Upper lobe of left lung (tissue), 6 donors: ENCODE results near the gene CDKAL1. TPM values are rescaled to one million over a fixed set of nuclear protein-coding genes. Genes with fewer than 3 reads are reported as not detected.
"Not testable (repeated sequence)": the region's sequence is repeated elsewhere in the genome, so short reads cannot be mapped to it uniquely, and the experiment has no call there.

Source experiments
- ATAC-seq, 2 donors: fragments of 200-7000 bp; cut with Tn5 transposase; one replicate each; pipeline ENCODE4 v1.9.1; 2022; ENCODE audit warnings: mild to moderate bottlenecking in 2 of 2, moderate library complexity in 2 of 2; ENCODE audit not compliant: low FRiP score in 2 of 2
- DNase-seq, 2 donors: peaks; one replicate each; pipeline ENCODE4 v3.0.0-alpha.2; 2019 to 2020
- H3K27ac ChIP-seq, 4 donors: fragments of 200-600 bp; sonication (generic); one replicate each; pipeline ENCODE4 v1.5.1; 2016 to 2019
- H3K27me3 ChIP-seq, 4 donors: fragments of 200-600 bp; sonication (generic); one replicate each; pipeline ENCODE4 v1.5.1; 2017 to 2019
- H3K36me3 ChIP-seq, 4 donors: fragments of 200-600 bp; sonication (generic); one replicate each; pipeline ENCODE4 v1.5.1; 2016 to 2019
- H3K4me1 ChIP-seq, 4 donors: fragments of 200-600 bp; sonication (generic); one replicate each; pipeline ENCODE4 v1.5.1; 2018 to 2019
- H3K4me3 ChIP-seq, 4 donors: fragments of 200-600 bp; sonication (generic); one replicate each; pipeline ENCODE4 v1.5.1; 2017 to 2019; ENCODE audit warnings: mild to moderate bottlenecking in 2 of 4, moderate library complexity in 1 of 4
- H3K9me3 ChIP-seq, 4 donors: fragments of 200-600 bp; sonication (generic); one replicate each; pipeline ENCODE4 v1.5.1; 2018 to 2019
- EP300 ChIP-seq, 4 donors: sonication (generic); formaldehyde crosslinking; IDR thresholded peaks; one replicate each; pipeline ENCODE4 v1.5.1; 2017; ENCODE audit warnings: antibody characterized with exemption in 4 of 4, control low read depth in 2 of 4
- POLR2A ChIP-seq, 4 donors: fragments of 450-650 bp; IDR thresholded peaks; one replicate each; pipeline ENCODE4 v1.5.1; 2016 to 2017; ENCODE audit warnings: antibody characterized with exemption in 4 of 4, mild to moderate bottlenecking in 2 of 4
- POLR2AphosphoS5 ChIP-seq, 2 donors: sonication (generic); formaldehyde crosslinking; IDR thresholded peaks; one replicate each; pipeline ENCODE4 v1.5.1; 2017; ENCODE audit warnings: antibody characterized with exemption in 2 of 2
- WGBS, 2 donors: methylation state at CpG; one replicate each; pipeline ENCODE4 v1.1.5; 2017 to 2018; 5-methylcytosine and 5-hydroxymethylcytosine counted together
- total RNA-seq, 6 donors: library from RNA; depleted of rRNA in 4 of 6; stranded (reverse); fragments of >200 nt in 4 of 6; gene quantifications; one replicate each; pipeline versions ENCODE4 v1.1.0 to v1.2.1, GENCODE V29; 2016 to 2021
- TF ChIP-seq, protein P1 (sequence below), 6 experiments: fragments of 450-650 bp in 4 of 6; fragments of 200-600 bp in 2 of 6; sonication (generic) in 2 of 6; IDR thresholded peaks; one replicate each; pipeline ENCODE4 v1.5.1; 2016 to 2019; ENCODE audit warnings: antibody characterized with exemption in 6 of 6
- donor health status: DM: no; HTN: no; CAD: no; lungs with moderate emphysema.
- donor health status: DM: no; HTN: yes; CAD: no; lungs with severe emphysema.

Gene CDKAL1
- total RNA-seq, 6 donors from 2014 or later = 9.4 to 22.6 (median 13.8) TPM

DNA sequence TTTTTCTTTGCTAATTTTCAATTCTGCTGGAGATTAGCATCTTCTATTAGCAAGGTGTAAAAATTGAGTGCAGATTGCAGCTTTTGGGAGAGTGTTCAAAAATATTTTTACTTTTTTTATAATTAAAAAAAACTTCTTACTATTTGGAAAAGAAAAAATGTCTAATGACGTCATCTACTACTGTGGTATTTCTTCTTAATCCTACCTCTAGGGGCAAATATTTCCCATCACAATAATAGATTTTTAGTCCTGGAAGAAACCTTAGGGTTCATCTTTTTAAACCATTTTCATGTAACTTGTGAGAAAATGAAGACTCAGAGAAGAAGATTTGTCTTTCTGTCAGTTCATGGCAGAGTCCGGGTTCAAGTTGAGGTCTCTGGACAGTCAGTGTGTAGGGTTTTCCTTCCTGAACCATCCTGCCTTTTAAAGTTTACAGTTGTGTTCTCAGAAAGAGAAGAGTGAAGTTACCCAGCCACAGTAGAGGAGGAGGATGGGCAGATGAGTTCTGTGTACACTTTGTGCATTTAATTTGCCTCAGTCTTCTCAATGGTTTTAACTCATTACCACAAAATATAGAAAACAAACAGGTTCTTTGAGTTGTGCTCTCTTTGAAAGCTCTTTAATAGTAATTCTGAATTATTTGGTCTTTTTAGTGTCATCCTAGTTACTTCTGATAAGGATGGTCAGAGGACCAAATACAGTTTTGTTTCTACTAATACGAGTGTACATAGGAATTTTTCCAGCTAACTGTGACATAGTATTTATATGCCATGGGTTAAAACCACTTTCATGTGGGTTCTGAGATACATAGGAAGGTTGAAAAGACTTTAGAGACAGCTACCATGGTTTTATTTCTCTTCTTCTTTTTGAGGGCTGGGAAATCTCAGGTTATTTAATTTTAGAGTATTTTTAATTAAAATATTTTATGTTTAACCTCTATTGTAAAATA lies 184.7 kb downstream of the CDKAL1 start:
- TF ChIP-seq, protein P1, sequence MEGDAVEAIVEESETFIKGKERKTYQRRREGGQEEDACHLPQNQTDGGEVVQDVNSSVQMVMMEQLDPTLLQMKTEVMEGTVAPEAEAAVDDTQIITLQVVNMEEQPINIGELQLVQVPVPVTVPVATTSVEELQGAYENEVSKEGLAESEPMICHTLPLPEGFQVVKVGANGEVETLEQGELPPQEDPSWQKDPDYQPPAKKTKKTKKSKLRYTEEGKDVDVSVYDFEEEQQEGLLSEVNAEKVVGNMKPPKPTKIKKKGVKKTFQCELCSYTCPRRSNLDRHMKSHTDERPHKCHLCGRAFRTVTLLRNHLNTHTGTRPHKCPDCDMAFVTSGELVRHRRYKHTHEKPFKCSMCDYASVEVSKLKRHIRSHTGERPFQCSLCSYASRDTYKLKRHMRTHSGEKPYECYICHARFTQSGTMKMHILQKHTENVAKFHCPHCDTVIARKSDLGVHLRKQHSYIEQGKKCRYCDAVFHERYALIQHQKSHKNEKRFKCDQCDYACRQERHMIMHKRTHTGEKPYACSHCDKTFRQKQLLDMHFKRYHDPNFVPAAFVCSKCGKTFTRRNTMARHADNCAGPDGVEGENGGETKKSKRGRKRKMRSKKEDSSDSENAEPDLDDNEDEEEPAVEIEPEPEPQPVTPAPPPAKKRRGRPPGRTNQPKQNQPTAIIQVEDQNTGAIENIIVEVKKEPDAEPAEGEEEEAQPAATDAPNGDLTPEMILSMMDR (IDR thresholded peaks at IDR 0.05) = no peak
- no peak for TF ChIP-seq POLR2A (IDR thresholded peaks at IDR 0.05)
- TF ChIP-seq EP300 (IDR thresholded peaks at IDR 0.05) = no peak
- no peak for TF ChIP-seq POLR2AphosphoS5 (IDR thresholded peaks at IDR 0.05)
- DNase-seq = no peak
- no peak overlapping the region for H3K4me3 ChIP-seq
- WGBS, 2 donors = 78 to 86% methylated on average over 3 of the region's 3 CpGs
- no peaks in the 10 kb centered on the region for H3K36me3 ChIP-seq
- H3K9me3 ChIP-seq = no peaks in the 10 kb centered on the region
- no peak overlapping the region for H3K27ac ChIP-seq
- H3K27me3 ChIP-seq = no peaks in the 10 kb centered on the region
- no peak for ATAC-seq
- no peaks in the 10 kb centered on the region for H3K4me1 ChIP-seq

DNA sequence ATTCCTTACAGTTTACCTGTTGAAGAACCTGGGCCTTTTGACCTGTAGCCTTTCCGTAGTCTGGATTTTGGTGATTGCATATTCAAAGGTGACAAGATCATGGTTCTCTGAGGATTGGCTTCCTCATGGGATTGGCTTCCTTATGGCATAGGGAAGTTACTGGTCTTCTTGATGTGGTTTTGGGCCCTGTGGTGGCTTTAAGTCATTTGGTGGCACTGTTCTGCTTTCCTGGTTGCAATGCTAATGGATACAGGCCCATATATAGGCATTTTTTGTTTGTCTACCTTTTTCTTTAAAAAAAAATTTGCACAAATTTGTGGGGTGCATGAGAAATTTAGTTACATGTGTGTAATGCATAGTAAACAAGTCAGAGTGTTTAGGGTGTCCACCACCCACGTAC lies 185.7 kb downstream of the CDKAL1 start:
- H3K4me1 ChIP-seq = no peaks in the 10 kb centered on the region
- H3K27ac ChIP-seq = no peak overlapping the region
- H3K36me3 ChIP-seq = no peaks in the 10 kb centered on the region
- DNase-seq = no peak
- ATAC-seq = no peak
- 93 to 94% methylated on average over 2 of the region's 2 CpGs for WGBS, 2 donors
- no peak overlapping the region for H3K4me3 ChIP-seq
- H3K27me3 ChIP-seq = no peaks in the 10 kb centered on the region
- no peak for TF ChIP-seq POLR2A (IDR thresholded peaks at IDR 0.05)
- TF ChIP-seq POLR2AphosphoS5 (IDR thresholded peaks at IDR 0.05) = no peak
- TF ChIP-seq, protein P1 (IDR thresholded peaks at IDR 0.05) = no peak
- no peak for TF ChIP-seq EP300 (IDR thresholded peaks at IDR 0.05)
- H3K9me3 ChIP-seq = no peaks in the 10 kb centered on the region

DNA sequence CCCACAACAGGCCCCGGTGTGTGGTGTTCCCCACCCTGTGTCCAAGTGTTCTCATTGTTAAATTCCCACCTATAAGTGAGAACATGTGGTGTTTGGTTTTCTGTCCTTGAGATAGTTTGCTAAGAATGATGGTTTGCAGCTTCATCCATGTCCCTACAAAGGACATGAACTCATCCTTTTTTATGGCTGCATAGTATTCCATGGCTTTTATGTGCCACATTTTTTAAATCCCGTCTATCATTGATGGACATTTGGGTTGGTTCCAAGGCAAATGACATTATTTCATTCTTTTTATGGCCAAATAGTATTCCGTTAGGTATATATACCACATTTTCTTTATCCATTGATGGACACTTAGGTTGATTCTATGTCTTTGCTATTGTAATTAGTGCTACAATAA lies 186.9 kb downstream of the CDKAL1 start:
- DNase-seq, ATAC-seq, H3K27me3 ChIP-seq, H3K36me3 ChIP-seq, H3K27ac ChIP-seq, H3K4me3 ChIP-seq, H3K4me1 ChIP-seq, H3K9me3 ChIP-seq: not testable (repeated sequence)
- WGBS, 2 donors = 67% methylated on average over 3 of the region's 3 CpGs

DNA sequence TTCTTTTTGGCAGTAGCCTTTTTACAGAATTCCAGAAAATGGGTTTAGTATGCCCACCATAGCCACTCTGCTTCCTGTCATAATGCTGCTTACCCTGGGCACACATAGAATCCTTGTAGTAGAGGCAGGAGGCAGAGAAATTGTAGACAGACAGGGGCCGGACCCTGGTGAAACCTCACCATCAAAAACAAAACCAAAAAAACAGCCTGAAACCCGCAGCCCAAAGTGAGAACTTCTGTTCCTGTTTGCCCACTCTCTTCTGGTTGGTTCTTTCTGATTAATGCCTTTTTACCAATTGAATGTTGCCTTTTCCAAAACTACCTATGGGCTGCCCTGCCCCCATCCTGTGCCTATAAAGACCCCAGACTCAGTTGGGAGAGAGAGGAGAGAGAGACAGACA lies 188.2 kb downstream of the CDKAL1 start:
- Histone ChIP-seq H3K36me3 (no peaks in the 10 kb centered on the region), H3K9me3 (no peaks in the 10 kb centered on the region), H3K27me3 (no peaks in the 10 kb centered on the region), H3K4me3 (no peak overlapping the region), H3K4me1 (no peaks in the 10 kb centered on the region), H3K27ac (no peak overlapping the region)
- ATAC-seq (no peak), DNase-seq (no peak)
- 70 to 94% methylated on average over 2 of the region's 2 CpGs for WGBS, 2 donors
- TF ChIP-seq POLR2A (IDR thresholded peaks at IDR 0.05) = no peak
- no peak for TF ChIP-seq EP300 (IDR thresholded peaks at IDR 0.05)
- TF ChIP-seq POLR2AphosphoS5 (IDR thresholded peaks at IDR 0.05) = no peak
- TF ChIP-seq, protein P1 (IDR thresholded peaks at IDR 0.05) = no peak

DNA sequence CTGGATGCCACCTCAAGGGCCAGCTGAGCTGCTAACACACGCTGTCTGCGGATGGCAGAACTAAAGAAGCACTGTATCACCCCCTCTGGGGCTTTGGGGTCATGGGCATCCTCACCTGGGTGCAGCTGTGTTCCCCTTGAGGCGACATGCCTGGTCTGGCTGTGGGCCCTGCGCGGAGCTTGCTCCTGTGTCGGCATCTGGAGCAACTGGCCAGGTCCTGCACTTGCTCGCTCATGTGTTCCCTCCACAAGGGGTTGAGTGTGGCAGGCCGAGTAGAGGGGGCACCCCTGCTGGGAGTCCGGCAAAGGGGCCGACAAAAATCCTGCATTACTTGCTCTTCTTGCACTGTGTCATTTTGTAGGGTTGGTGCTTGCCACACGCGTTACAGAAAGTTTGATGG lies 189.0 kb downstream of the CDKAL1 start:
- no peak for TF ChIP-seq POLR2A (IDR thresholded peaks at IDR 0.05)
- TF ChIP-seq, protein P1 (IDR thresholded peaks at IDR 0.05) = no peak
- no peak for TF ChIP-seq POLR2AphosphoS5 (IDR thresholded peaks at IDR 0.05)
- TF ChIP-seq EP300 (IDR thresholded peaks at IDR 0.05) = no peak
- Histone ChIP-seq H3K4me1 (no peaks in the 10 kb centered on the region), H3K4me3 (no peak overlapping the region), H3K9me3 (no peaks in the 10 kb centered on the region), H3K27ac (no peak overlapping the region), H3K27me3 (no peaks in the 10 kb centered on the region), H3K36me3 (no peaks in the 10 kb centered on the region)
- DNase-seq (peak in 1 of 2 donors; percentile 69), ATAC-seq (no peak)
- WGBS, 2 donors = 98 to 100% methylated on average over 5 to 12 of the region's 12 CpGs
